HepG2 (cell line): ENCODE data around the gene UTRN. TPM values are rescaled to one million over a fixed set of nuclear protein-coding genes. Genes with fewer than 3 reads are reported as not detected.

Experiments used
- DDIT3 ChIP-seq: sonication (generic); formaldehyde crosslinking; IDR thresholded peaks from 2 replicates; pipeline ENCODE4 v1.4.0; 2020; ENCODE audit warnings: mild to moderate bottlenecking, missing genetic modification reagents
- MYNN ChIP-seq: sonication (generic); formaldehyde crosslinking; IDR thresholded peaks from 2 replicates; pipeline ENCODE4 v1.4.0; 2020; ENCODE audit warnings: mild to moderate bottlenecking, low read depth, missing genetic modification reagents
- NR2C2 ChIP-seq: sonication (generic); formaldehyde crosslinking; IDR thresholded peaks from 2 replicates; pipeline ENCODE4 v1.4.0; 2020; ENCODE audit warnings: missing genetic modification reagents, mild to moderate bottlenecking, moderate library complexity, borderline replicate concordance
- NR2F1 ChIP-seq, 2 experiments: fragments of 450-650 bp in 1 of 2; formaldehyde crosslinking in 1 of 2; IDR thresholded peaks; 2 replicates each; pipeline versions ENCODE4 v1.5.0 to v1.6.1; 2016 to 2020; ENCODE audit warnings: mild to moderate bottlenecking in 1 of 2, missing compliant biosample characterization in 1 of 2, missing genetic modification reagents in 1 of 2, moderate library complexity in 1 of 2
- THYN1 ChIP-seq: sonication (generic); formaldehyde crosslinking; IDR thresholded peaks from 2 replicates; pipeline ENCODE4 v1.8.1; 2023; ENCODE audit warnings: low read depth, mild to moderate bottlenecking, moderate library complexity, missing genetic modification reagents, borderline replicate concordance
- ZNF205 ChIP-seq: IDR thresholded peaks from 2 replicates; pipeline ENCODE4 v1.6.1; 2018; ENCODE audit warnings: missing biosample characterization, missing genetic modification reagents
- ZNF407 ChIP-seq: sonication (generic); formaldehyde crosslinking; IDR thresholded peaks from one replicate; pipeline ENCODE4 v1.5.1; 2020; ENCODE audit warnings: mild to moderate bottlenecking, missing genetic modification reagents; ENCODE audit errors: not compliant biosample characterization
- ZNF513 ChIP-seq: sonication (generic); formaldehyde crosslinking; conservative IDR thresholded peaks from 2 replicates; pipeline ENCODE4 v1.5.0; 2020; ENCODE audit warnings: missing genetic modification reagents
- ZNF646 ChIP-seq: sonication (generic); formaldehyde crosslinking; IDR thresholded peaks from 2 replicates; pipeline ENCODE4 v1.9.0; 2021; ENCODE audit warnings: mild to moderate bottlenecking, missing genetic modification reagents
- ZNF746 ChIP-seq: sonication (generic); formaldehyde crosslinking; IDR thresholded peaks from 2 replicates; pipeline ENCODE4 v1.8.0; 2022; ENCODE audit warnings: mild to moderate bottlenecking, missing genetic modification reagents
- polyA plus RNA-seq, 8 experiments: library from polyadenylated mRNA; depleted of rRNA in 3 of 8; stranded (reverse) in 7 of 8; unstranded in 1 of 8; fragments of >200 nt; fragmentation: Illumina TruSeq in 4 of 8; extraction: Trizol in 4 of 8; gene quantifications; 2 replicates each; pipeline versions ENCODE4 v1.2.1 to v1.2.3, GENCODE V29; 2011 to 2016; ENCODE audit warnings: low read depth in 4 of 8, missing spikeins in 1 of 8, mixed read lengths in 1 of 8; ENCODE audit not compliant: insufficient read depth in 1 of 8
- total RNA-seq, 5 experiments: library from RNA; depleted of rRNA; stranded (reverse); fragments of >200 nt; fragmentation: Illumina TruSeq; extraction: Trizol; gene quantifications; 2 replicates each; pipeline ENCODE4 v1.2.3, GENCODE V29; 2016; ENCODE audit warnings: low read depth in 1 of 5

UTRN gene
- total and polyA plus RNA-seq, 2 of the 13 experiments (the other 11 are each of a cell fraction or from before 2014, with no cell fraction given): 102 to 116 TPM

GRCh38 chr6:144286503-144287393 lies 1.6 kb downstream of the UTRN start (continued):
- TF ChIP-seq NR2F1 (CRISPR knock-in tag; IDR thresholded peaks at IDR 0.05) (peak; percentile 47 to 61; a peak in 3 of 4 replicates), THYN1 (CRISPR knock-in tag) (no peak), DDIT3 (CRISPR knock-in tag) (no peak), ZNF205 (peak; percentile 17; the same call in 1 of the 2 replicates), NR2C2 (CRISPR knock-in tag) (peak; percentile 21; the same call in 1 of the 2 replicates), ZNF646 (CRISPR knock-in tag) (peak; percentile 4; the same call in 1 of the 2 replicates), ZNF746 (CRISPR knock-in tag) (peak; percentile 24; the same call in 1 of the 2 replicates), ZNF513 (no peak), MYNN (CRISPR knock-in tag) (0 out of 2 replicates have a peak, but pooled peaks have one; percentile 20), ZNF407 (CRISPR knock-in tag) (peak; percentile 67)
